ENCODE measurements around the gene WNT7A.

GRCh38 chr3:13831386-13831996 is 48.4 kb downstream of the WNT7A start:
- TF ChIP-seq CTCF (conservative IDR thresholded peaks at IDR 0.05; ENCODE audit: low read length) = no peak
- no peak for TF ChIP-seq EZH2phosphoT487 (IDR thresholded peaks at IDR 0.05; ENCODE audit: borderline replicate concordance)
